IMR-90 (cell line): ENCODE measurements around the gene RGSL1. TPM values are rescaled to one million over a fixed set of nuclear protein-coding genes. Genes with fewer than 3 reads are reported as not detected.

Experiments used
- ATAC-seq: fragments of 200-7000 bp; cut with Tn5 transposase; 2 replicates; pipeline ENCODE4 v1.9.1; 2020; ENCODE audit warnings: low read depth, mild to moderate bottlenecking, moderate library complexity
- BruUV-seq: library from RNA; stranded (reverse); fragments of 400-500 nt; replicated peaks from 2 replicates; lab custom pipeline; 2021; lab: Mats Ljungman, UMichigan
- CTCF ChIA-PET: fragments of 300-600 bp; formaldehyde crosslinking; extraction: SDS; loops from one replicate; lab custom pipeline; 2021; ENCODE audit warnings: antibody characterized with exemption; lab: Yijun Ruan, JAX
- POLR2A ChIA-PET: fragments of 300-600 bp; sonication (Branson Sonifier 250); formaldehyde crosslinking; loops from one replicate; lab custom pipeline; 2022; ENCODE audit warnings: antibody characterized with exemption; ENCODE audit not compliant: unreplicated experiment; lab: Charles Lee
- DNase-seq: peaks from one replicate; pipeline ENCODE4 v3.0.0; 2013
- H2AFZ ChIP-seq: replicated peaks from 2 replicates; pipeline ENCODE3; 2013; ENCODE audit warnings: low read length, mild to moderate bottlenecking; ENCODE audit not compliant: poor library complexity
- H2AK5ac ChIP-seq: 2 replicates; pipeline ENCODE4 v1.6.1; 2013; ENCODE audit warnings: low read depth, low read length, inconsistent platforms
- H2AK9ac ChIP-seq: replicated peaks from 2 replicates; pipeline ENCODE3; 2013; ENCODE audit warnings: mild to moderate bottlenecking, low read depth, low read length, moderate library complexity; ENCODE audit not compliant: poor library complexity
- H2BK120ac ChIP-seq: 2 replicates; pipeline ENCODE4 v1.6.1; 2013; ENCODE audit warnings: low read depth, low read length, inconsistent platforms
- H2BK15ac ChIP-seq: 3 replicates; pipeline ENCODE4 v1.6.1; 2013; ENCODE audit warnings: low read depth, low read length, inconsistent platforms
- H2BK20ac ChIP-seq: 2 replicates; pipeline ENCODE4 v1.6.1; 2013; ENCODE audit warnings: low read depth, mild to moderate bottlenecking, inconsistent platforms, low read length, moderate library complexity
- H2BK5ac ChIP-seq: 2 replicates; pipeline ENCODE4 v1.6.1; 2013; ENCODE audit warnings: mild to moderate bottlenecking, low read depth, low read length, inconsistent platforms; ENCODE audit not compliant: poor library complexity, severe bottlenecking
- H3K14ac ChIP-seq: replicated peaks from 2 replicates; pipeline ENCODE4 v1.6.1; 2013; ENCODE audit warnings: low read depth, low read length, inconsistent platforms
- H3K18ac ChIP-seq: 2 replicates; pipeline ENCODE4 v1.6.1; 2013; ENCODE audit warnings: low read depth, low read length, control low read depth
- H3K23ac ChIP-seq: 2 replicates; pipeline ENCODE4 v1.6.1; 2013; ENCODE audit warnings: low read depth, low read length, inconsistent platforms
- H3K27ac ChIP-seq: 2 replicates; pipeline ENCODE4 v1.5.1; 2013; ENCODE audit warnings: mild to moderate bottlenecking, control low read depth, low read length; ENCODE audit not compliant: insufficient read depth
- H3K27me3 ChIP-seq: 2 replicates; pipeline ENCODE4 v1.6.1; 2013; ENCODE audit warnings: low read length; ENCODE audit not compliant: control insufficient read depth, insufficient read depth
- H3K36me3 ChIP-seq: 2 replicates; pipeline ENCODE4 v1.6.1; 2013; ENCODE audit warnings: low read length, mixed read lengths; ENCODE audit not compliant: control insufficient read depth, insufficient read depth
- H3K4ac ChIP-seq: 2 replicates; pipeline ENCODE4 v1.6.1; 2013; ENCODE audit warnings: low read depth, low read length, inconsistent platforms
- H3K4me1 ChIP-seq: 2 replicates; pipeline ENCODE4 v1.6.1; 2013; ENCODE audit warnings: low read length, mixed read lengths; ENCODE audit not compliant: control insufficient read depth, insufficient read depth
- H3K4me2 ChIP-seq: 2 replicates; pipeline ENCODE4 v1.6.1; 2013; ENCODE audit warnings: low read depth, mild to moderate bottlenecking, control low read depth, low read length, moderate library complexity
- H3K4me3 ChIP-seq: 2 replicates; pipeline ENCODE4 v1.5.1; 2013; ENCODE audit warnings: low read depth, mild to moderate bottlenecking, control low read depth, low read length, moderate library complexity; ENCODE audit not compliant: insufficient read depth
- H3K56ac ChIP-seq: 2 replicates; pipeline ENCODE4 v1.6.1; 2013; ENCODE audit warnings: low read length, inconsistent platforms; ENCODE audit not compliant: insufficient read depth; ENCODE audit errors: extremely low read depth
- H3K79me1 ChIP-seq, 2 experiments: 2 replicates each; pipeline ENCODE4 v1.6.1; 2013; ENCODE audit warnings: low read length in 2 of 2, inconsistent platforms in 1 of 2, low read depth in 1 of 2
- H3K9ac ChIP-seq: 2 replicates; pipeline ENCODE4 v1.6.1; 2013; ENCODE audit warnings: low read depth, low read length, control low read depth
- H3K9me1 ChIP-seq: 2 replicates; pipeline ENCODE4 v1.6.1; 2013; ENCODE audit warnings: low read length, inconsistent platforms; ENCODE audit not compliant: insufficient read depth
- H3K9me3 ChIP-seq: 2 replicates; pipeline ENCODE4 v1.6.1; 2013; ENCODE audit warnings: low read length; ENCODE audit not compliant: control insufficient read depth, insufficient read depth
- H4K20me1 ChIP-seq: 2 replicates; pipeline ENCODE4 v1.6.1; 2013; ENCODE audit warnings: low read length, inconsistent platforms; ENCODE audit not compliant: insufficient read depth
- H4K5ac ChIP-seq: 2 replicates; pipeline ENCODE4 v1.6.1; 2013; ENCODE audit warnings: mild to moderate bottlenecking, low read depth, low read length, control low read depth
- H4K8ac ChIP-seq, 2 experiments: 2 replicates each; pipeline ENCODE4 v1.6.1; 2013; ENCODE audit warnings: low read depth in 2 of 2, low read length in 2 of 2, control low read depth in 1 of 2, inconsistent platforms in 1 of 2
- H4K91ac ChIP-seq: 2 replicates; pipeline ENCODE4 v1.6.1; 2013; ENCODE audit warnings: low read depth, low read length, inconsistent platforms; ENCODE audit not compliant: insufficient read depth
- BHLHE40 ChIP-seq: fragments of 150-350 bp; IDR thresholded peaks from 2 replicates; pipeline ENCODE4 v1.6.1; 2016; ENCODE audit warnings: mild to moderate bottlenecking, low read depth, low read length
- CEBPB ChIP-seq: IDR thresholded peaks from 2 replicates; pipeline ENCODE4 v1.6.1; 2012; ENCODE audit warnings: low read depth, low read length, improper control_type of control experiment
- CHD1 ChIP-seq: IDR thresholded peaks from 2 replicates; pipeline ENCODE4 v1.6.1; 2012; ENCODE audit warnings: low read depth, low read length, improper control_type of control experiment
- FOS ChIP-seq: fragments of 150-350 bp; IDR thresholded peaks from 2 replicates; pipeline ENCODE4 v1.6.1; 2016; ENCODE audit warnings: low read depth, low read length
- MAFK ChIP-seq: IDR thresholded peaks from 2 replicates; pipeline ENCODE4 v1.6.1; 2012; ENCODE audit warnings: low read depth, low read length, improper control_type of control experiment
- MAZ ChIP-seq: IDR thresholded peaks from 2 replicates; pipeline ENCODE4 v1.6.1; 2012; ENCODE audit warnings: low read depth, mild to moderate bottlenecking, low read length, improper control_type of control experiment, moderate library complexity, borderline replicate concordance
- MXI1 ChIP-seq: IDR thresholded peaks from 2 replicates; pipeline ENCODE4 v1.6.1; 2012; ENCODE audit warnings: low read depth, mild to moderate bottlenecking, low read length, moderate library complexity, borderline replicate concordance
- NFE2L2 ChIP-seq: fragments of 150-350 bp; IDR thresholded peaks from 2 replicates; pipeline ENCODE4 v1.6.1; 2016; ENCODE audit warnings: low read depth, mild to moderate bottlenecking, low read length
- POLR2A ChIP-seq: IDR thresholded peaks from 2 replicates; pipeline ENCODE4 v1.6.1; 2012; ENCODE audit warnings: mild to moderate bottlenecking, low read depth, low read length
- RAD21 ChIP-seq: IDR thresholded peaks from 2 replicates; pipeline ENCODE4 v1.6.1; 2012; ENCODE audit warnings: low read length, improper control_type of control experiment
- RCOR1 ChIP-seq: IDR thresholded peaks from 2 replicates; pipeline ENCODE4 v1.6.1; 2012; ENCODE audit warnings: mild to moderate bottlenecking, low read length, improper control_type of control experiment; ENCODE audit not compliant: insufficient replicate concordance
- RFX5 ChIP-seq: IDR thresholded peaks from 2 replicates; pipeline ENCODE4 v1.8.0; 2012; ENCODE audit warnings: low read depth, mild to moderate bottlenecking, low read length, moderate library complexity
- SMC3 ChIP-seq: fragments of 150-350 bp; IDR thresholded peaks from 2 replicates; pipeline ENCODE4 v1.6.1; 2016; ENCODE audit warnings: low read depth, mild to moderate bottlenecking, antibody characterized with exemption, low read length, moderate library complexity
- WGBS, 2 experiments: methylation state at CpG; one replicate each; pipeline versions ENCODE4 v1.1.5 to v1.1.7; 2013; ENCODE audit warnings: missing lambda C conversion rate in 2 of 2; ENCODE audit not compliant: insufficient read length in 1 of 2; ENCODE audit errors: extremely low coverage in 2 of 2; 5-methylcytosine and 5-hydroxymethylcytosine counted together
- dilution Hi-C: fragments of 300-500 bp; cut with HindIII; formaldehyde crosslinking; loops from one replicate; pipeline ENCODE4 v1.14.3; 2018; ENCODE audit warnings: low sequenced_read_pairs; ENCODE audit not compliant: unreplicated experiment
- in situ Hi-C: fragments of 300-500 bp; cut with MboI; formaldehyde crosslinking; loops from 3 replicates; pipeline ENCODE4 v1.14.3; 2019; ENCODE audit warnings: low sequenced_read_pairs, inconsistent platforms, mixed read lengths
- intact Hi-C: fragments of 100-400 bp; cut with micrococcal nuclease; formaldehyde crosslinking; loops from 2 replicates; pipeline ENCODE4 v1.10.0; 2022
- polyA plus RNA-seq, 3 experiments: library from polyadenylated mRNA; depleted of rRNA; stranded (reverse); fragments of >200 nt; gene quantifications; 2 replicates each; pipeline ENCODE4 v1.2.3, GENCODE V29; 2012; ENCODE audit warnings: low replicate concordance in 1 of 3
- total RNA-seq: library from RNA; depleted of rRNA; stranded (reverse); fragments of >200 nt; gene quantifications from 2 replicates; pipeline ENCODE4 v1.2.3, GENCODE V29; 2012
- TF ChIP-seq, protein P1 (sequence below): fragments of 150-350 bp; IDR thresholded peaks from 2 replicates; pipeline ENCODE4 v1.6.1; 2017; ENCODE audit warnings: mild to moderate bottlenecking, antibody characterized with exemption, low read length, low read depth
- TF ChIP-seq, protein P2 (sequence below): fragments of 150-350 bp; IDR thresholded peaks from 2 replicates; pipeline ENCODE4 v1.6.1; 2016; ENCODE audit warnings: low read depth, mild to moderate bottlenecking, low read length, moderate library complexity, borderline replicate concordance
- TF ChIP-seq, protein P3 (sequence below): conservative IDR thresholded peaks from 2 replicates; pipeline ENCODE4 v1.5.1; 2012; ENCODE audit warnings: mild to moderate bottlenecking, low read depth, low read length, improper control_type of control experiment

Gene RGSL1
- total and polyA plus RNA-seq, 2 of the 4 experiments (the other 2 are of a cell fraction) = not detected

DNA sequence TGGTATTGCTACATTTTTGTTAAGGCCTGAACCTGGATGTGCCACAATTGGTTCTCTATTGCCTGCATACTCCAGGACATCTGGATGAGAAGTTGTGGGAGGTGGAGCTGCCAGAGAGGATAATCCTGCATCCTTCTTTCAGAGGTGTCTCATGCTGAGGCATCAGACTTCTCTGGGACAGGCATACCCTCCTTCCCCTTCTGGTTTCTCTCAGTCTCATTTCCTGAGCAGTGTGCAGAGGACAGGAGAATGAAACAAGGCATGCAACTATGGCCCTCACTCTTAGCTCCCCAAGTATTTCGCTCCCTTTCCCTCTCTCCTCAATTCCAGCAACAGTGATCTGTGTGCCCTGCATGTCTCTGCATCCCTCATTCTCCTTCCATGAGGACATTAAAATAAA, 7.6 kb upstream of the RGSL1 start:
- H2BK5ac ChIP-seq = no peak overlapping the region
- no peaks in the 10 kb centered on the region for H3K27me3 ChIP-seq
- H3K4me1 ChIP-seq = no peaks in the 10 kb centered on the region
- no peak overlapping the region for H4K5ac ChIP-seq
- no peak overlapping the region for H4K91ac ChIP-seq
- H2AFZ ChIP-seq = no peak overlapping the region
- no peak overlapping the region for H3K4me2 ChIP-seq
- dilution Hi-C loops (no loop called here), in situ Hi-C loops (loop anchor here (10.0 kb wide), 1 partner anchor 342 kb away; the partner anchor contains the start of gene NPL), intact Hi-C loops (no loop called here)
- no peaks in the 10 kb centered on the region for H4K20me1 ChIP-seq
- H2BK20ac ChIP-seq = no peak overlapping the region
- H3K27ac ChIP-seq = no peak overlapping the region
- no peak overlapping the region for H2BK15ac ChIP-seq
- BruUV-seq = no TSS peak
- H2AK9ac ChIP-seq = no peak overlapping the region
- H3K4ac ChIP-seq = no peak overlapping the region
- no peak overlapping the region for H3K56ac ChIP-seq
- no peak overlapping the region for H3K9ac ChIP-seq
- CTCF ChIA-PET = no interaction called here
- H3K9me3 ChIP-seq = no peaks in the 10 kb centered on the region
- no peak overlapping the region for H3K4me3 ChIP-seq
- ATAC-seq = no peak
- H3K36me3 ChIP-seq = no peaks in the 10 kb centered on the region
- H3K9me1 ChIP-seq = no peaks in the 10 kb centered on the region
- WGBS, 2 experiments = 40% methylated on average over 1 of the region's 1 CpG; no CpG with 5 or more reads in 1 of the 2 experiments
- no peak for TF ChIP-seq MXI1
- TF ChIP-seq, protein P1, sequence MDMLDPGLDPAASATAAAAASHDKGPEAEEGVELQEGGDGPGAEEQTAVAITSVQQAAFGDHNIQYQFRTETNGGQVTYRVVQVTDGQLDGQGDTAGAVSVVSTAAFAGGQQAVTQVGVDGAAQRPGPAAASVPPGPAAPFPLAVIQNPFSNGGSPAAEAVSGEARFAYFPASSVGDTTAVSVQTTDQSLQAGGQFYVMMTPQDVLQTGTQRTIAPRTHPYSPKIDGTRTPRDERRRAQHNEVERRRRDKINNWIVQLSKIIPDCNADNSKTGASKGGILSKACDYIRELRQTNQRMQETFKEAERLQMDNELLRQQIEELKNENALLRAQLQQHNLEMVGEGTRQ = no peak
- TF ChIP-seq CEBPB = no peak
- TF ChIP-seq NFE2L2 = no peak
- no peak for TF ChIP-seq RAD21
- no peak for TF ChIP-seq FOS
- TF ChIP-seq POLR2A = no peak
- TF ChIP-seq RCOR1 = no peak
- TF ChIP-seq MAFK = no peak
- TF ChIP-seq, protein P2, sequence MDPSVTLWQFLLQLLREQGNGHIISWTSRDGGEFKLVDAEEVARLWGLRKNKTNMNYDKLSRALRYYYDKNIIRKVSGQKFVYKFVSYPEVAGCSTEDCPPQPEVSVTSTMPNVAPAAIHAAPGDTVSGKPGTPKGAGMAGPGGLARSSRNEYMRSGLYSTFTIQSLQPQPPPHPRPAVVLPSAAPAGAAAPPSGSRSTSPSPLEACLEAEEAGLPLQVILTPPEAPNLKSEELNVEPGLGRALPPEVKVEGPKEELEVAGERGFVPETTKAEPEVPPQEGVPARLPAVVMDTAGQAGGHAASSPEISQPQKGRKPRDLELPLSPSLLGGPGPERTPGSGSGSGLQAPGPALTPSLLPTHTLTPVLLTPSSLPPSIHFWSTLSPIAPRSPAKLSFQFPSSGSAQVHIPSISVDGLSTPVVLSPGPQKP = no peak
- no peak for TF ChIP-seq RFX5
- TF ChIP-seq SMC3 = no peak
- TF ChIP-seq MAZ = no peak
- TF ChIP-seq, protein P3, sequence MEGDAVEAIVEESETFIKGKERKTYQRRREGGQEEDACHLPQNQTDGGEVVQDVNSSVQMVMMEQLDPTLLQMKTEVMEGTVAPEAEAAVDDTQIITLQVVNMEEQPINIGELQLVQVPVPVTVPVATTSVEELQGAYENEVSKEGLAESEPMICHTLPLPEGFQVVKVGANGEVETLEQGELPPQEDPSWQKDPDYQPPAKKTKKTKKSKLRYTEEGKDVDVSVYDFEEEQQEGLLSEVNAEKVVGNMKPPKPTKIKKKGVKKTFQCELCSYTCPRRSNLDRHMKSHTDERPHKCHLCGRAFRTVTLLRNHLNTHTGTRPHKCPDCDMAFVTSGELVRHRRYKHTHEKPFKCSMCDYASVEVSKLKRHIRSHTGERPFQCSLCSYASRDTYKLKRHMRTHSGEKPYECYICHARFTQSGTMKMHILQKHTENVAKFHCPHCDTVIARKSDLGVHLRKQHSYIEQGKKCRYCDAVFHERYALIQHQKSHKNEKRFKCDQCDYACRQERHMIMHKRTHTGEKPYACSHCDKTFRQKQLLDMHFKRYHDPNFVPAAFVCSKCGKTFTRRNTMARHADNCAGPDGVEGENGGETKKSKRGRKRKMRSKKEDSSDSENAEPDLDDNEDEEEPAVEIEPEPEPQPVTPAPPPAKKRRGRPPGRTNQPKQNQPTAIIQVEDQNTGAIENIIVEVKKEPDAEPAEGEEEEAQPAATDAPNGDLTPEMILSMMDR = no peak
- no peak for TF ChIP-seq BHLHE40
- TF ChIP-seq CHD1 = no peak
- H3K79me1 ChIP-seq = no peaks in the 10 kb centered on the region
- H3K14ac ChIP-seq = no peak overlapping the region
- H3K18ac ChIP-seq = no peak overlapping the region
- no peak for DNase-seq
- no peak overlapping the region for H3K23ac ChIP-seq
- no peak overlapping the region for H2BK120ac ChIP-seq
- H4K8ac ChIP-seq = no peak overlapping the region
- H2AK5ac ChIP-seq = no peak overlapping the region
- POLR2A ChIA-PET = no interaction called here
